ENCODE measurements around the gene CDC16. TPM values are rescaled to one million over a fixed set of nuclear protein-coding genes. Genes with fewer than 3 reads are reported as not detected.

The CDC16 gene, protein sequence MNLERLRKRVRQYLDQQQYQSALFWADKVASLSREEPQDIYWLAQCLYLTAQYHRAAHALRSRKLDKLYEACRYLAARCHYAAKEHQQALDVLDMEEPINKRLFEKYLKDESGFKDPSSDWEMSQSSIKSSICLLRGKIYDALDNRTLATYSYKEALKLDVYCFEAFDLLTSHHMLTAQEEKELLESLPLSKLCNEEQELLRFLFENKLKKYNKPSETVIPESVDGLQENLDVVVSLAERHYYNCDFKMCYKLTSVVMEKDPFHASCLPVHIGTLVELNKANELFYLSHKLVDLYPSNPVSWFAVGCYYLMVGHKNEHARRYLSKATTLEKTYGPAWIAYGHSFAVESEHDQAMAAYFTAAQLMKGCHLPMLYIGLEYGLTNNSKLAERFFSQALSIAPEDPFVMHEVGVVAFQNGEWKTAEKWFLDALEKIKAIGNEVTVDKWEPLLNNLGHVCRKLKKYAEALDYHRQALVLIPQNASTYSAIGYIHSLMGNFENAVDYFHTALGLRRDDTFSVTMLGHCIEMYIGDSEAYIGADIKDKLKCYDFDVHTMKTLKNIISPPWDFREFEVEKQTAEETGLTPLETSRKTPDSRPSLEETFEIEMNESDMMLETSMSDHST
- 65.4 TPM for total RNA-seq (ENCODE audit: unreplicated experiment)
- long read RNA-seq, partial matches to known transcripts = 2 of 17 reads
- long read RNA-seq, other reads (novel, unspliced or antisense) = 9 of 17 reads

DNA sequence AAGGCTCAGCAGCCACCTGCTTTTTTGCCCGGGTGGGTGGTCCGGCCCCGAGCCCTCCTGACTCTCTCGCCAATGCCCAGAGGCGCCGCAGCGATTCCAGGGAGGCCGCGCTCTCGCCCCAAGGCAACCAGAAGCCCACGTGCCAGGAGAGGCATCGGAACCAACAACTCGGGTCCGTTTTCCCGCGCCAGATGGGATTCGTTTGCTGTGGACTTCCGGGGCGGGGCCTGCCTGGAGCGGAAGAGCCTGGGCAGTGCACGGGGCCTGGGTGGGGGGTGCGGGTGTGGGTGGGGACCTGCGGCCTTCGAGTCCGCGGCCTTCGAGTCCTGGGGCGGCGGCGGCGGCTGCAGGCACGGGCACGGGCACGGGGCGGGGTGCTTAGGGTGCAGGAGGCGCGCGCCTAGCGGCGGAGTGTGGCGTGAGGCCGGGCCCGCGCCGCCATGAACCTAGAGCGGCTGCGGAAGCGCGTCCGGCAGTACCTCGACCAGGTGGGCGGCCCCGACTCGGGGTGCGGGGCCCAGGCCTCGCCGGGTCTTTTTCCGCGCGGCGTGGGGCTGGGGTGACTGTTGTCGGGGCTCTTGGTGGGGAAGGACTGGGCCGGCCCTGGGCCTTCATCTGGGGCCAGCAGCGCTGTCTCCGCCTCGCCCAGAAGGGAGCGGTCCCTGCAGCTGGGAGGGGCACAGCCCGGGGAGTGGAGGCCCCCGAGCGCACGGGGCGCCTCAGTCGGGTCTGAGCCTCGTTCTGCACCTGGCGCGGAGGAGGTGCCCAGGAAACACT is at the start of gene CDC16:
TSS of gene CDC16 (plus strand) at position 253 of the 777 bp plus-strand sequence. CDS start at position 441, 188 bp downstream.
- TF ChIP-seq, protein P1, sequence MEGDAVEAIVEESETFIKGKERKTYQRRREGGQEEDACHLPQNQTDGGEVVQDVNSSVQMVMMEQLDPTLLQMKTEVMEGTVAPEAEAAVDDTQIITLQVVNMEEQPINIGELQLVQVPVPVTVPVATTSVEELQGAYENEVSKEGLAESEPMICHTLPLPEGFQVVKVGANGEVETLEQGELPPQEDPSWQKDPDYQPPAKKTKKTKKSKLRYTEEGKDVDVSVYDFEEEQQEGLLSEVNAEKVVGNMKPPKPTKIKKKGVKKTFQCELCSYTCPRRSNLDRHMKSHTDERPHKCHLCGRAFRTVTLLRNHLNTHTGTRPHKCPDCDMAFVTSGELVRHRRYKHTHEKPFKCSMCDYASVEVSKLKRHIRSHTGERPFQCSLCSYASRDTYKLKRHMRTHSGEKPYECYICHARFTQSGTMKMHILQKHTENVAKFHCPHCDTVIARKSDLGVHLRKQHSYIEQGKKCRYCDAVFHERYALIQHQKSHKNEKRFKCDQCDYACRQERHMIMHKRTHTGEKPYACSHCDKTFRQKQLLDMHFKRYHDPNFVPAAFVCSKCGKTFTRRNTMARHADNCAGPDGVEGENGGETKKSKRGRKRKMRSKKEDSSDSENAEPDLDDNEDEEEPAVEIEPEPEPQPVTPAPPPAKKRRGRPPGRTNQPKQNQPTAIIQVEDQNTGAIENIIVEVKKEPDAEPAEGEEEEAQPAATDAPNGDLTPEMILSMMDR (IDR thresholded peaks at IDR 0.05; ENCODE audit: unreplicated experiment) = no peak
- H3K9me3 Mint-ChIP-seq (ENCODE audit: unreplicated experiment) = no peaks in the 10 kb centered on the region
- H3K4me1 Mint-ChIP-seq (ENCODE audit: unreplicated experiment) = peaks cover 14% of the 10 kb centered on the region
- no peaks in the 10 kb centered on the region for H3K27me3 Mint-ChIP-seq (ENCODE audit: unreplicated experiment)
- peak; percentile 70 for DNase-seq (ENCODE audit: low spot score)
- peak within 1 kb of the TSS; percentile 21 for H3K27ac Mint-ChIP-seq (ENCODE audit: unreplicated experiment)
- peaks cover 10% of the 10 kb centered on the region for H3K36me3 Mint-ChIP-seq (ENCODE audit: low read depth, unreplicated experiment)
- H3K4me3 Mint-ChIP-seq (ENCODE audit: unreplicated experiment) = peak within 1 kb of the TSS; percentile 92

DNA sequence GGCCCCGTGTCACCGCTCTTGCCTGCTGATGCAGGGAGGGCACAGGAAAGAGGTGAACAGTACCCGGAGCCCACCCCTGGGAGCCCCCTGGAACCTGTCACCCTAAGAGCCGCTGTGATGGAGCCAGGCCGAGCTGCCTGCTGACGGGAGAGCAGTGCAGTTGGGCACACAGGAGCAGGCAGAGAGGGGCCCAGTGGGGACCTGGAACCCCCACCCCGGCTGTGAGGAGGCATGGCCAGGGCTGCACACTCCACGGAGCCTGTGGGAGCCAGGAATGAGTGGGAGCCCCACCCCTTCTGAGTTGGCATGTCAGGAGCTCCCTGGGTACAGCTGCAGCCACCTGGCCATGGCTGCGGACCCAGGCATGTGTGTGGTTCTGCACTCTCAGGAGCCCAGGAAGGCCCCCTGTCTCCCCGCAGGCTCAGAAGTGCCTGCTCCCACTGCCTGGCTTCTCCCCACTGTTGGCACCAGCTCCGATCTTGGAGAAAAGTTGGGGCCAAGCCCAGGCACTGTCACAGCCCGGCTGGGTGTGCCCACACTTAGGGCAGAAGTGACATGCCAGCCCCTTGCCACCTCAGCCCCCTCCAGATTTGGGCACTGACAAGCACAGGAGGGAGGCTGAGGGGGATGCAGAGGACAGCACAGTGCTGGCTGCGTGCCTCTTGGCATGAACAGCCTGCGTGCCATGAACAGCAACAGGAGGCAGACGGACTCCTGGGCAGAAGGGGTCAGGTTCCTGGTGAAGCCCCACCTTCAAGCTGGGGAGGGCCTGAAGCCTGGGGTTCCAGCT is 49.3 kb upstream of the CDC16 start:
- H3K27ac Mint-ChIP-seq (ENCODE audit: unreplicated experiment) = no peak overlapping the region
- H3K9me3 Mint-ChIP-seq (ENCODE audit: unreplicated experiment) = no peaks in the 10 kb centered on the region
- H3K4me3 Mint-ChIP-seq (ENCODE audit: unreplicated experiment) = no peak overlapping the region
- TF ChIP-seq, protein P1 (IDR thresholded peaks at IDR 0.05; ENCODE audit: unreplicated experiment) = no peak
- H3K27me3 Mint-ChIP-seq (ENCODE audit: unreplicated experiment) = peaks cover 4% of the 10 kb centered on the region
- no peaks in the 10 kb centered on the region for H3K36me3 Mint-ChIP-seq (ENCODE audit: low read depth, unreplicated experiment)
- DNase-seq (ENCODE audit: low spot score) = no peak
- H3K4me1 Mint-ChIP-seq (ENCODE audit: unreplicated experiment) = no peaks in the 10 kb centered on the region

DNA sequence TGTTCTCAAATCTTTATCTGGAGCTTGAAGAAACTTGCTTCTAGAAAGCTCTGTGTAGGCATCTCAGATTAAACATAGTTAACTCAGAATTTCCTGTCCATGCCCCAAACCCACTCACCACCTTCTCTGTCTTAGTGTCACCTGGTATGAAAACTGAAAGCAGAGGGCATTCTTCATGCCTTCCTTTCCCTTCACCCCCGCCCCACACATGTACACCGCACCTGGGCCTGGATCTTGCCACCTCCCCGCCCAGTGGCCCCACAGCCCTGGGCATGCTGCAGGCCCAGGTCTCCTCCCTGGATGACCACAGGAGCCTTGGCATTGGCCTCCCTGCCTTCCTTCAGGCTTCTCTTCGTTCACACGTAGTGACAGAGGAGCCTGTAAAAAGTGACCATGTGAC is 39.8 kb upstream of the CDC16 start:
- Mint-ChIP-seq H3K9me3 (ENCODE audit: unreplicated experiment) (no peaks in the 10 kb centered on the region), H3K4me1 (ENCODE audit: unreplicated experiment) (no peaks in the 10 kb centered on the region), H3K27ac (ENCODE audit: unreplicated experiment) (no peak overlapping the region), H3K4me3 (ENCODE audit: unreplicated experiment) (no peak overlapping the region), H3K36me3 (ENCODE audit: low read depth, unreplicated experiment) (no peaks in the 10 kb centered on the region), H3K27me3 (ENCODE audit: unreplicated experiment) (peaks cover 4% of the 10 kb centered on the region)
- no peak for DNase-seq (ENCODE audit: low spot score)
- TF ChIP-seq, protein P1 (IDR thresholded peaks at IDR 0.05; ENCODE audit: unreplicated experiment) = no peak

DNA sequence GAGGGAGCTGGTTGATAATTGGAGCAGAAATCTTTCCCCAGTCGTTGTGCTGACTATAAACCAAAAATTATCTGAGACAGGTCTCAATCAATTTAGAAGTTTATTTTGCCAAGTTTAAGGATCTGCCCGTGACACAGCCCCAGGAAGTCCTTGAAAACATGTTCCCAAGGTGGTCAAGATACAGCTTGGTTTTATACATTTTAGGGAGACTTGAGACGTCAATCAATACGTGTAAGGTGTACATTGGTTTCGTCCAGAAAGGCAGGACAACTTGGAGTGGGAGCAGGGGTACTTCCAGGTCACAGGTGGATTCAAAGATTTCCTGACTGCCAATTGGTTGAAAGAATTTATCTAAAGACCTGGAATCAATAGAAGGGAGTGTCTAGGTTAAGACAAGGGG is 38.1 kb upstream of the CDC16 start:
- no peak for DNase-seq (ENCODE audit: low spot score)
- Mint-ChIP-seq H3K9me3 (ENCODE audit: unreplicated experiment) (no peaks in the 10 kb centered on the region), H3K4me1 (ENCODE audit: unreplicated experiment) (no peaks in the 10 kb centered on the region), H3K27me3 (ENCODE audit: unreplicated experiment) (peaks cover 4% of the 10 kb centered on the region), H3K27ac (ENCODE audit: unreplicated experiment) (no peak overlapping the region), H3K36me3 (ENCODE audit: low read depth, unreplicated experiment) (no peaks in the 10 kb centered on the region), H3K4me3 (ENCODE audit: unreplicated experiment) (no peak overlapping the region)
- TF ChIP-seq, protein P1 (IDR thresholded peaks at IDR 0.05; ENCODE audit: unreplicated experiment) = no peak
